GM08714 (cell line): Measurements from ENCODE around the gene MTRFR.

Experiments
- H3K4me3 ChIP-seq: fragments of 200-500 bp; sonication (Bioruptor generic); 2 replicates; pipeline ENCODE4 v1.5.1; 2014; ENCODE audit warnings: mild to moderate bottlenecking, low read length, inconsistent platforms
- ZNF274 ChIP-seq: IDR thresholded peaks from 2 replicates; pipeline ENCODE4 v1.6.1; 2012; ENCODE audit warnings: mild to moderate bottlenecking, low read depth, low read length

MTRFR gene

GRCh38 chr12:123278101-123278627, 44.9 kb downstream of the MTRFR start:
- no peak overlapping the region for H3K4me3 ChIP-seq
- TF ChIP-seq ZNF274: no peak

GRCh38 chr12:123280971-123281370, 47.7 kb downstream of the MTRFR start:
- no peak for TF ChIP-seq ZNF274
- H3K4me3 ChIP-seq: no peak overlapping the region

- TF ChIP-seq ZNF274: no peak
- H3K4me3 ChIP-seq: no peak overlapping the region
Observed at GRCh38 chr12:123282111-123282510, 48.9 kb downstream of the MTRFR start.

GRCh38 chr12:123283461-123283860, 50.2 kb downstream of the MTRFR start:
- H3K4me3 ChIP-seq: no peak overlapping the region

GRCh38 chr12:123284669-123285068, 51.4 kb downstream of the MTRFR start:
- no peak for TF ChIP-seq ZNF274
- no peak overlapping the region for H3K4me3 ChIP-seq

More at GRCh38 chr12:123283461-123283860, 50.2 kb downstream of the MTRFR start:
- TF ChIP-seq ZNF274: no peak

GRCh38 chr12:123286652-123287373, 53.6 kb downstream of the MTRFR start:
- H3K4me3 ChIP-seq: no peak overlapping the region
- TF ChIP-seq ZNF274: no peak

GRCh38 chr12:123288751-123289346, 55.6 kb downstream of the MTRFR start:
- TF ChIP-seq ZNF274: no peak
- no peak overlapping the region for H3K4me3 ChIP-seq

GRCh38 chr12:123289911-123290310, 56.7 kb downstream of the MTRFR start:
- no peak for TF ChIP-seq ZNF274
- H3K4me3 ChIP-seq: no peak overlapping the region

- no peak for TF ChIP-seq ZNF274
- H3K4me3 ChIP-seq: no peak overlapping the region
Observed at GRCh38 chr12:123293178-123293760, 60.0 kb downstream of the MTRFR start.

GRCh38 chr12:123305136-123305535, 71.9 kb downstream of the MTRFR start:
- TF ChIP-seq ZNF274: no peak
- no peak overlapping the region for H3K4me3 ChIP-seq

GRCh38 chr12:123306200-123306599, 73.0 kb downstream of the MTRFR start:
- TF ChIP-seq ZNF274: no peak
- H3K4me3 ChIP-seq: no peak overlapping the region
